B cell (primary cell): Measurements from ENCODE around the gene SLC7A10. TPM values are rescaled to one million over a fixed set of nuclear protein-coding genes. Genes with fewer than 3 reads are reported as not detected.

ENCODE experiments used
- ATAC-seq: fragments of 200-7000 bp; cut with Tn5 transposase; one replicate; pipeline ENCODE4 v1.10.0; 2021; ENCODE audit warnings: low read depth, mild to moderate bottlenecking, moderate number of reproducible peaks, moderate library complexity
- CTCF ChIA-PET: fragments of 350-600 bp; sonication (Branson Sonifier 250); formaldehyde crosslinking; loops from one replicate; lab custom pipeline; 2021; ENCODE audit warnings: antibody characterized with exemption, inconsistent platforms; lab: Charles Lee
- POLR2A ChIA-PET: fragments of 350-600 bp; sonication (Branson Sonifier 250); formaldehyde crosslinking; loops from one replicate; lab custom pipeline; 2021; ENCODE audit warnings: antibody characterized with exemption; lab: Charles Lee
- DNase-seq: peaks from one replicate; pipeline ENCODE4 v3.0.0; 2013
- H2AFZ ChIP-seq: 2 replicates; pipeline ENCODE4 v1.6.1; 2012; ENCODE audit warnings: mild to moderate bottlenecking, low read depth, low read length; ENCODE audit not compliant: insufficient read depth, poor library complexity, severe bottlenecking
- H3K27ac ChIP-seq, 2 donors: 1 replicate in 1 of 2; 2 replicates in 1 of 2; pipeline ENCODE4 v1.5.1; 2012 to 2013; ENCODE audit warnings: low read length in 2 of 2, mild to moderate bottlenecking in 2 of 2, moderate library complexity in 1 of 2
- H3K27me3 ChIP-seq, 4 experiments: fragments of 200-600 bp in 1 of 4; sonication (generic) in 1 of 4; replicated peaks in 1 of 4; 1 replicate in 2 of 4; 2 replicates in 2 of 4; pipeline versions ENCODE4 v1.6.1 to v1.7.0; 2013 to 2016; ENCODE audit warnings: low read length in 3 of 4, mild to moderate bottlenecking in 2 of 4, mixed read lengths in 1 of 4, moderate library complexity in 1 of 4; ENCODE audit not compliant: insufficient read depth in 4 of 4, control insufficient read depth in 3 of 4; ENCODE audit errors: control extremely low read depth in 1 of 4
- H3K36me3 ChIP-seq, 2 experiments: replicated peaks in 1 of 2; 1 replicate in 1 of 2; 2 replicates in 1 of 2; pipeline versions ENCODE4 v1.6.1 to v1.7.1; 2013; ENCODE audit warnings: low read length in 1 of 2; ENCODE audit not compliant: insufficient read depth in 2 of 2, control insufficient read depth in 1 of 2; ENCODE audit errors: control extremely low read depth in 1 of 2, extremely low read depth in 1 of 2
- H3K4me1 ChIP-seq, 2 donors: fragments of 200-600 bp in 1 of 2; sonication (generic) in 1 of 2; 1 replicate in 1 of 2; 2 replicates in 1 of 2; pipeline versions ENCODE4 v1.5.1 to v1.6.1; 2013 to 2017; ENCODE audit warnings: low read length in 2 of 2; ENCODE audit not compliant: control insufficient read depth in 2 of 2, insufficient read depth in 2 of 2
- H3K4me2 ChIP-seq: replicated peaks from 2 replicates; pipeline ENCODE3; 2012; ENCODE audit warnings: mild to moderate bottlenecking, low read depth, low read length; ENCODE audit not compliant: poor library complexity, severe bottlenecking
- H3K4me3 ChIP-seq, 5 experiments: fragments of 200-600 bp in 1 of 5; sonication (generic) in 1 of 5; 1 replicate in 3 of 5; 2 replicates in 2 of 5; pipeline versions ENCODE4 v1.5.1 to v1.7.0; 2011 to 2016; ENCODE audit warnings: low read length in 4 of 5, mild to moderate bottlenecking in 4 of 5, low read depth in 2 of 5, control low read depth in 1 of 5, moderate library complexity in 1 of 5; ENCODE audit not compliant: insufficient read depth in 1 of 5; ENCODE audit errors: control extremely low read depth in 1 of 5, extremely low read depth in 1 of 5
- H3K79me2 ChIP-seq: fragments of 200-600 bp; sonication (generic); one replicate; pipeline ENCODE4 v1.6.0; 2016; ENCODE audit warnings: low read length; ENCODE audit not compliant: control insufficient read depth, insufficient read depth
- H3K9ac ChIP-seq: fragments of 200-600 bp; sonication (generic); 2 replicates; pipeline ENCODE4 v1.6.1; 2017; ENCODE audit warnings: mild to moderate bottlenecking, low read length, moderate library complexity
- H3K9me3 ChIP-seq, 3 donors: one replicate each; pipeline versions ENCODE4 v1.6.1 to v1.7.1; 2013; ENCODE audit warnings: low read length in 2 of 3; ENCODE audit not compliant: control insufficient read depth in 2 of 3, insufficient read depth in 1 of 3; ENCODE audit errors: control extremely low read depth in 1 of 3
- H4K20me1 ChIP-seq: 2 replicates; pipeline ENCODE4 v1.6.0; 2012; ENCODE audit warnings: mild to moderate bottlenecking, low read length; ENCODE audit not compliant: insufficient read depth, control insufficient read depth, poor library complexity, severe bottlenecking
- H3K27ac Mint-ChIP-seq: one replicate; pipeline ENCODE4 v1.8.0; 2021; ENCODE audit warnings: mixed read lengths
- H3K27me3 Mint-ChIP-seq: one replicate; pipeline ENCODE4 v1.8.0; 2021; ENCODE audit warnings: mixed read lengths
- H3K4me1 Mint-ChIP-seq: one replicate; pipeline ENCODE4 v1.8.0; 2021; ENCODE audit warnings: mixed read lengths
- H3K4me3 Mint-ChIP-seq: one replicate; pipeline ENCODE4 v1.8.0; 2021; ENCODE audit warnings: mixed read lengths
- H3K9me3 Mint-ChIP-seq: one replicate; pipeline ENCODE4 v1.8.0; 2022; ENCODE audit warnings: mixed read lengths; ENCODE audit not compliant: insufficient read depth
- EZH2 ChIP-seq: IDR thresholded peaks from 2 replicates; pipeline ENCODE4 v1.6.1; 2012; ENCODE audit warnings: borderline replicate concordance, low read depth, mild to moderate bottlenecking, moderate library complexity, low read length; ENCODE audit not compliant: insufficient read depth, poor library complexity, severe bottlenecking
- WGBS: methylation state at CpG from one replicate; pipeline ENCODE4 v1.1.5; 2013; ENCODE audit warnings: missing lambda C conversion rate; ENCODE audit not compliant: insufficient coverage; 5-methylcytosine and 5-hydroxymethylcytosine counted together
- intact Hi-C: fragments of 100-400 bp; cut with micrococcal nuclease; formaldehyde crosslinking; loops from one replicate; pipeline ENCODE4 v1.10.0; 2022
- polyA plus RNA-seq: library from polyadenylated mRNA; depleted of rRNA; stranded (reverse); fragments of >200 nt; gene quantifications from 2 replicates; pipeline ENCODE4 v1.2.3, GENCODE V29; 2012
- total RNA-seq, 2 donors: library from RNA; stranded (reverse); fragments of 120-200 nt in 1 of 2; gene quantifications; 1 replicate in 1 of 2; 2 replicates in 1 of 2; pipeline versions ENCODE4 v1.2.3 to v1.2.4, GENCODE V29; 2013 to 2022
- TF ChIP-seq, protein P1 (sequence below): fragments of 200-600 bp; IDR thresholded peaks from one replicate; pipeline ENCODE4 v1.8.0; 2022; ENCODE audit warnings: antibody characterized with exemption, mild to moderate bottlenecking

SLC7A10 gene
- total and polyA plus RNA-seq, 2 donors (not counting 1 experiment from before 2014, with no cell fraction given): not detected

DNA sequence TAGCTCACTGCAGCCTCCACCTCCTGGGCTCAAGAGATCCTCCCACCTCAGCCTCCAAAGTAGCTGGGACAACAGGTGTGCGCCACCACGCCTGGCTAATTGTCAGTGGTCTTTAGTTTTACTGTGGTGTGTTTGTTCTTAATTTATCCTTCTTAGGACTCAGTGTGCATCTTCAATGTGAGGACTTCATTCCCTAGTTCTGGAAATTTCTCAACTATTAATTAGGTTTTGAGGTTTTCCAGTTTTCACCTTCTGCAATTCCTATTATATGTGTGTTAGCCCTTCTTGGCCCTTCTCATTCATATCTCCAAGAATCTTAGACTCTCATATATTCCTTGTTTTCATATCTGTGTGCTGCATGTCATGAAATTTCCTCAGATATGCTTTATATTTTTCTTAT is 32.2 kb upstream of the SLC7A10 start:
- Mint-ChIP-seq H3K27me3 (peaks cover 14% of the 10 kb centered on the region), H3K4me1 (peaks cover 14% of the 10 kb centered on the region), H3K9me3 (no peaks in the 10 kb centered on the region), H3K4me3 (no peak overlapping the region), H3K27ac (no peak overlapping the region)
- Histone ChIP-seq H3K36me3 (no peaks in the 10 kb centered on the region), H3K4me1 (peaks cover 13 to 14% of the 10 kb centered on the region in 2 donors), H3K27ac (no peak overlapping the region), H4K20me1 (no peaks in the 10 kb centered on the region), H3K4me2 (no peak overlapping the region), H2AFZ (no peak overlapping the region), H3K27me3 (peaks cover 0 to 10% (median 4%) of the 10 kb centered on the region in 4 experiments), H3K79me2 (no peaks in the 10 kb centered on the region), H3K9ac (no peak overlapping the region), H3K4me3 (no peak overlapping the region), H3K9me3 (peaks cover 0 to 12% (median 0%) of the 10 kb centered on the region in 3 donors)
- TF ChIP-seq, protein P1, sequence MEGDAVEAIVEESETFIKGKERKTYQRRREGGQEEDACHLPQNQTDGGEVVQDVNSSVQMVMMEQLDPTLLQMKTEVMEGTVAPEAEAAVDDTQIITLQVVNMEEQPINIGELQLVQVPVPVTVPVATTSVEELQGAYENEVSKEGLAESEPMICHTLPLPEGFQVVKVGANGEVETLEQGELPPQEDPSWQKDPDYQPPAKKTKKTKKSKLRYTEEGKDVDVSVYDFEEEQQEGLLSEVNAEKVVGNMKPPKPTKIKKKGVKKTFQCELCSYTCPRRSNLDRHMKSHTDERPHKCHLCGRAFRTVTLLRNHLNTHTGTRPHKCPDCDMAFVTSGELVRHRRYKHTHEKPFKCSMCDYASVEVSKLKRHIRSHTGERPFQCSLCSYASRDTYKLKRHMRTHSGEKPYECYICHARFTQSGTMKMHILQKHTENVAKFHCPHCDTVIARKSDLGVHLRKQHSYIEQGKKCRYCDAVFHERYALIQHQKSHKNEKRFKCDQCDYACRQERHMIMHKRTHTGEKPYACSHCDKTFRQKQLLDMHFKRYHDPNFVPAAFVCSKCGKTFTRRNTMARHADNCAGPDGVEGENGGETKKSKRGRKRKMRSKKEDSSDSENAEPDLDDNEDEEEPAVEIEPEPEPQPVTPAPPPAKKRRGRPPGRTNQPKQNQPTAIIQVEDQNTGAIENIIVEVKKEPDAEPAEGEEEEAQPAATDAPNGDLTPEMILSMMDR: no peak
- no peak for TF ChIP-seq EZH2
- DNase-seq (no peak), ATAC-seq (no peak)
- ChIA-PET CTCF (interaction anchor here (0.6 to 1.2 kb wide), 2 partner anchors 23 to 80 kb away, joined by 3 to 5 read pairs; no protein-coding TSS in a partner anchor), POLR2A (no interaction called here)
- intact Hi-C loops: no loop called here
- WGBS: no CpG with 5 or more reads among the region's 2 CpGs

DNA sequence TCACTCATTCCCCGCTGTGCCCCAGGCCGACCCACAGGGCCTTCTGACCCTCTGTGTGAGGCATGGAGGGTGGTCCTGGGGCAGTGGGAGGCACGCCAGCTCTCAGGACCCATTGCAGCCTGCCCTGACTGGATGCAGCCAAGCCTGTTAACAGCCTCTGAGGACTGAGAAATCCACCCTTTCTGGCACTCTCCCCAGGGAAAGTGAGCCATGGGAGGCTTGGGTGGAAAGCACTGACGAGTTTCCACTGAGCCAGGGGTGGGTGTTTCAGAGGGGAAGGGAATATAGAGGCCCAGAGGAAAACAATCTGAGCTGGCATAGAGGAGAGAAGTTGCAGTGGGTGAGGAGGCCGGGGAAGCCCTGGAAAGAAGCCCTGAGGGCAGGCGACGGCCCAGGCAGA is 30.6 kb upstream of the SLC7A10 start:
- Histone ChIP-seq H3K27me3 (peaks cover 0 to 9% (median 3%) of the 10 kb centered on the region in 4 experiments), H3K9ac (no peak overlapping the region), H3K27ac (no peak overlapping the region), H3K9me3 (peaks cover 0 to 12% (median 0%) of the 10 kb centered on the region in 3 donors), H3K4me3 (no peak overlapping the region), H4K20me1 (no peaks in the 10 kb centered on the region), H3K79me2 (no peaks in the 10 kb centered on the region), H3K4me2 (no peak overlapping the region), H2AFZ (no peak overlapping the region), H3K36me3 (no peaks in the 10 kb centered on the region), H3K4me1 (peaks cover 9% of the 10 kb centered on the region in 2 donors)
- Mint-ChIP-seq H3K27me3 (peaks cover 14% of the 10 kb centered on the region), H3K4me3 (no peak overlapping the region), H3K4me1 (peaks cover 7% of the 10 kb centered on the region), H3K9me3 (no peaks in the 10 kb centered on the region), H3K27ac (no peak overlapping the region)
- CTCF ChIA-PET: interaction anchor here (1.8 kb wide), 1 partner anchor 21 kb away, joined by 6 read pairs; no protein-coding TSS in a partner anchor
- POLR2A ChIA-PET: no interaction called here
- TF ChIP-seq, protein P1: no peak
- no peak for TF ChIP-seq EZH2
- 82% methylated on average over 7 of the region's 7 CpGs for WGBS
- ATAC-seq (no peak), DNase-seq (no peak)
- intact Hi-C loops: no loop called here
